ENCODE measurements around the gene LYPD6B. TPM values are rescaled to one million over a fixed set of nuclear protein-coding genes. Genes with fewer than 3 reads are reported as not detected.

LYPD6B gene
- total and polyA plus RNA-seq, 2 donors from 2014 or later, result 9.4 to 17.6 TPM

- H3K9me3 ChIP-seq (ENCODE audit: control insufficient read depth in 2 of 3, insufficient read depth in 1 of 3, low read length in 3 of 3), result no peaks in the 10 kb centered on the region
- FAIRE-seq, result no peak
- no peak overlapping the region for H3K4me3 ChIP-seq (ENCODE audit: low read length in 3 of 3)
- H3K36me3 ChIP-seq (ENCODE audit: control insufficient read depth in 2 of 3, insufficient read depth in 3 of 3, low read length in 3 of 3), result no peaks in the 10 kb centered on the region
- DNase-seq, result no peak
- H3K9ac ChIP-seq (ENCODE audit: low read length in 3 of 3), result no peak overlapping the region
- no peak for TF ChIP-seq CTCF (IDR thresholded peaks at IDR 0.05; ENCODE audit: borderline replicate concordance, extremely low read depth, insufficient read depth)
- no peak overlapping the region for H3K27ac ChIP-seq (ENCODE audit: low read depth in 2 of 2, low read length in 2 of 2)
- H3K4me1 ChIP-seq (ENCODE audit: control insufficient read depth in 2 of 3, insufficient read depth in 2 of 3, low read depth in 1 of 3, low read length in 3 of 3), result no peaks in the 10 kb centered on the region
- H3K27me3 ChIP-seq (ENCODE audit: control insufficient read depth, insufficient read depth, low read length), result no peaks in the 10 kb centered on the region
- intact Hi-C loops (cut with DNase I), result no loop called here
These were observed 134.7 kb downstream of the LYPD6B start for GRCh38 chr2:149173220-149173619.

GRCh38 chr2:149175956-149176355 lies 137.5 kb downstream of the LYPD6B start:
- Histone ChIP-seq H3K9ac (ENCODE audit: low read length in 3 of 3) (no peak overlapping the region), H3K27me3 (ENCODE audit: control insufficient read depth, insufficient read depth, low read length) (no peaks in the 10 kb centered on the region), H3K9me3 (ENCODE audit: control insufficient read depth in 2 of 3, insufficient read depth in 1 of 3, low read length in 3 of 3) (no peaks in the 10 kb centered on the region), H3K36me3 (ENCODE audit: control insufficient read depth in 2 of 3, insufficient read depth in 3 of 3, low read length in 3 of 3) (no peaks in the 10 kb centered on the region), H3K4me3 (ENCODE audit: low read length in 3 of 3) (no peak overlapping the region), H3K4me1 (ENCODE audit: control insufficient read depth in 2 of 3, insufficient read depth in 2 of 3, low read depth in 1 of 3, low read length in 3 of 3) (no peaks in the 10 kb centered on the region), H3K27ac (ENCODE audit: low read depth in 2 of 2, low read length in 2 of 2) (no peak overlapping the region)
- intact Hi-C loops (cut with DNase I), result no loop called here
- FAIRE-seq (no peak), DNase-seq (no peak)
- TF ChIP-seq CTCF (IDR thresholded peaks at IDR 0.05; ENCODE audit: borderline replicate concordance, extremely low read depth, insufficient read depth), result no peak

GRCh38 chr2:149178612-149179011 lies 140.1 kb downstream of the LYPD6B start:
- H3K4me3 ChIP-seq (ENCODE audit: low read length in 3 of 3), result no peak overlapping the region
- no peak overlapping the region for H3K27ac ChIP-seq (ENCODE audit: low read depth in 2 of 2, low read length in 2 of 2)
- H3K4me1 ChIP-seq (ENCODE audit: control insufficient read depth in 2 of 3, insufficient read depth in 2 of 3, low read depth in 1 of 3, low read length in 3 of 3), result no peaks in the 10 kb centered on the region
- DNase-seq (peak in 2 of 5 donors; percentile 20 to 39), FAIRE-seq (no peak)
- no peaks in the 10 kb centered on the region for H3K27me3 ChIP-seq (ENCODE audit: control insufficient read depth, insufficient read depth, low read length)
- no peak for TF ChIP-seq CTCF (IDR thresholded peaks at IDR 0.05; ENCODE audit: borderline replicate concordance, extremely low read depth, insufficient read depth)
- no peaks in the 10 kb centered on the region for H3K36me3 ChIP-seq (ENCODE audit: control insufficient read depth in 2 of 3, insufficient read depth in 3 of 3, low read length in 3 of 3)
- no peak overlapping the region for H3K9ac ChIP-seq (ENCODE audit: low read length in 3 of 3)
- no peaks in the 10 kb centered on the region for H3K9me3 ChIP-seq (ENCODE audit: control insufficient read depth in 2 of 3, insufficient read depth in 1 of 3, low read length in 3 of 3)
- intact Hi-C loops (cut with DNase I), result no loop called here

- Histone ChIP-seq H3K27me3 (ENCODE audit: control insufficient read depth, insufficient read depth, low read length) (no peaks in the 10 kb centered on the region), H3K36me3 (ENCODE audit: control insufficient read depth in 2 of 3, insufficient read depth in 3 of 3, low read length in 3 of 3) (no peaks in the 10 kb centered on the region), H3K4me1 (ENCODE audit: control insufficient read depth in 2 of 3, insufficient read depth in 2 of 3, low read depth in 1 of 3, low read length in 3 of 3) (no peaks in the 10 kb centered on the region), H3K27ac (ENCODE audit: low read depth in 2 of 2, low read length in 2 of 2) (no peak overlapping the region), H3K9ac (ENCODE audit: low read length in 3 of 3) (no peak overlapping the region), H3K4me3 (ENCODE audit: low read length in 3 of 3) (no peak overlapping the region), H3K9me3 (ENCODE audit: control insufficient read depth in 2 of 3, insufficient read depth in 1 of 3, low read length in 3 of 3) (no peaks in the 10 kb centered on the region)
- TF ChIP-seq CTCF (IDR thresholded peaks at IDR 0.05; ENCODE audit: borderline replicate concordance, extremely low read depth, insufficient read depth), result no peak
- FAIRE-seq, result no peak
- peak in 3 of 5 donors; percentile 52 to 77 (median 73) for DNase-seq
- intact Hi-C loops (cut with DNase I), result no loop called here
These were observed 141.9 kb downstream of the LYPD6B start for GRCh38 chr2:149180226-149180875.

All from kidney (tissue), 14 donors.